GM21723 (cell line): ENCODE measurements around the gene SETD6.
A peak's percentile ranks its signal among the peaks of the same experiment; 100 is the strongest.

ENCODE experiments used
- ATAC-seq: cut with Tn5 transposase; IDR thresholded peaks from one replicate; pipeline ENCODE4 v1.9.1; 2021; ENCODE audit warnings: mild to moderate bottlenecking, moderate library complexity; ENCODE audit not compliant: unreplicated experiment

Gene SETD6

DNA sequence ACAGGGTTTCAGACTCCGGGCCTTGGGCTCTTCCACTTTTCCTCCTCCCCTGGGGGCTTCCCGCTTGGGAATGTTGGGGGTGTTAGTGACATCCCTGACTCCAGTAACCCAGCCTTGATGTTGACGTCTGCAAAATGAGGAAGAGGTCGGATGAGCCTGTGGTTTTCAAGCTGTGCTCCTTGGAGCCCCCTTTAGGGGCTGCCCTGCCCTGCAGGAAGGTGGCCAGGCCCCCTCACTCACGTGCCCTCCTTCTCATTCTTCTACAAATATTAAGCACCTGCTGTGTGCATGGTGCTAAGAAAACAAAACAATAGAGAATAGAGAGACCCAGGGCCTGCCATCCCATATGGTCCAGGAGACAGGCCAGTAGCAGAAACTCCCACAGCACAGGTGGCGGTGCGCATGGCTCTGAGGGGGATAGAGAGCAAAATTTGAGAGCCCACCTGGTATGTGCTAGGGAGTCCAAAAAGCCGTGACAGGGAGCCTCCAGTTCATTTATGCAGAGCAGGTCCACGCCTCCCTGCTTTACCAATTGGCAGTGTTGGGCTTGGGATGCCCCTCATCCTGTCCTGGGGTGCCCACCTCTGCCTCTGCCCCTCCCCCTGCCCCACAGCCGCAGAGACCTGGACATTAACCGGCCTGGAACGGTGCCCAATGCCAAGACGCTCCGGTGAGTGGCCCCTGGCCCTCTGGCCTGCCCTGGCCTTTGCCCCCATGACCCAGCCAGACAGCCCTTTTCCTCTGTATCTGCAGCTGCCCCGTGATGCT is 7.9 kb upstream of the SETD6 start:
- no peak for ATAC-seq

GRCh38 chr16:58507963-58508670 is 7.2 kb upstream of the SETD6 start:
- no peak for ATAC-seq

DNA sequence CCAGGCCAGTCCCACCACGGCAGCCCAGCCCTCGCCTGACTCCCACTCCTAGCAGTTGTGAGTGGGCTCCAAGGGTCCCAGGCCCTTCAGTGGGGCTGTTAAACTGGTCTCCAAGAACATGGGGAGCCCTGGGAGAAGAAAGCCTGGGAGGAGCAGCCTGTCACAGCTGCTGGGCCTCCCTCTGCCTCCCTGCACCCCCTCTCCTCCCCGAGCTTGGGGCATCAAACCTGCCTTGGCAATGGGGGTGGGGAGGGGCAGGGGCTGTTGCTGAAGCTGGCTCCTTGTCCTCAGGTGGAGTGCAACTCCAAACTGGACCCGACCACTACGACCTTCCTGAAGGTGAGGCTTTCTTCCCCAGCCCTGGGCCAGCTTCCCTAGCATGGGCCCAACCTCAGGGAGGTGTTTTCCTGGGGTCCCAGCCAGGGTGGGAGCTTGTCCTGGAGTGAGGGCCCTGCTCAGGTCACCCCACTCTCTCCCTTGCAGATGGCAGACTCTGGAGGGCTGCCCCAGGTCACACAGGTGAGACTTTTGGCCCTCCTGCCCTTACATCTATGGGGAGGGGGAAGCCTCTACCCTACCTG is 6.6 kb upstream of the SETD6 start:
- no peak for ATAC-seq

DNA sequence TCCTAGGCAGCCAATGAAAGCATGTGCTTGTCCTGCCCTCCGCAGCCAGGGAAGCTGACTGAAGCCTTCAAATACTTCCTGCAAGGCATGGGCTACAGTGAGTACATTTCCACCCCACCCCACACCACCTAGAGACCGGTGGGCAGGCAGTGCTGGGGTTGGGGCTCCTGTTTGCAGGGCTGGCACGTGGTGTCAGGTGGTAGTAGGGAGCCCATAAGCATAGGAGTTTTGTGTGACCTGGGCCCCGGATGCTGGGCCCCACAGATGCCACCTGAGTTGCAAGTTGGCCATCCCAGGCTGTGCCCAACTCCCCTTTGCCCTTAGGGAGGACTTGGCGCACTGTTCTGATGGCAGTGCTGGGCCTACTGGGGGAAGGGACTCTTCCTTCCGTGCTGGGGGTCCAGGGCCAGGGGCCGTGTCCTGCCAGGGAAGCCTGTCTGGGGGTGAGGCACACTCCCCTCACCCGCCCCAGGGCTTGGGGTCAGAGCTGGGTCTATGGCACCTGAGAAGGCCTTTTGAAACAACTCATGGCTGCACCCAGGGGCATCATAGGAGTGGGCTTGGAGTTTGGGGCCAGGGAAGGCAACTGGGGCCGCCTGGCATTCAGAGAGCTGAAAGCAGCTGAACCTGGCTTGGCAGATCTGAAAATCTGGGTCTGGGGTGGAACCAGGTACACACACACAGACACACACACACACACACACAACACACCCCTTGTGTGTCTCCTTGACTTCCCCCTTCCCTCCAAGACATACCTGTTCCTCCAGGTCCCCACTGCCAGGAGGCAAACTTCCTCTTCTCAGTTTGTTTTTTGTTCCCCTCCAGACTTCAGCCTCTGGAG is 5.8 kb upstream of the SETD6 start:
- no peak for ATAC-seq

GRCh38 chr16:58510097-58510775 is 5.1 kb upstream of the SETD6 start:
- ATAC-seq, result no peak

DNA sequence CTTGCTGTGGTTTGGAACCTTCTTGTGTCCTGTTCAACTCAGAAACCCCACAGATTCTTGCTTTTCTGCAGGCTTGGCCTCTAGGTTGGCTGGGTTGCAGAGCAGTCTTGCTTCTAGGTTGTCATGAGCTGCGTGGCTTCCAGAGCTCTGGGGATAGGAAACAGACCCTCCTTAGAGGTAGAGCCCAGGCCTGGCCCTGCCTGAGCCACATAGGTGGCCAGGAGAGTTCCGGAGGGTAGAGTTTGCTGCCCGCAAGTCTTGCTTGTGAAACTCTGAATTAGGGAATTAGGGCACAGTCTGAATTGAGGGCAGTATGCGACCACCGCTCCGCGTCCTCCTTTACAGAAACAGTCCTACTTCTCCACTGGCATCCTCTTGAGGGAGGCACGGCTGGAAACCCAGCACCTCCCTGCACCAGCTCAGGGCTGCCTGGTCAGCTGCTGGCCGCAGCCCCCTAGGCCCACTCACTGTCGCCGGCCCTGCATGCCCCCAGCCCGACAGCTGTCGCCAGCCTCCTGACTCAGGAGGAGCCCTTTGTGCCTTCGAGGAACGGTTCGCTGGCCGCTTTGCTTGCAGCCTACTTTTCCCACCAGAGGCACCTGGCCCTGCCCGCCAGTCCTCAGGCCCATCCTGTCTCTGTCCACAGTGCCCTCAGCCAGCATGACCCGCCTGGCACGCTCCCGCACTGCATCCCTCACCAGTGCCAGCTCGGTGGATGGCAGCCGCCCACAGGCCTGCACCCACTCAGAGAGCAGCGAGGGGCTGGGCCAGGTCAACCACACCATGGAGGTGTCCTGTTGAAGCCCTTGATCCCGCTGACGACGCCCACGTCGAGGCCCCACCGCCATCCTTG is 4.3 kb upstream of the SETD6 start:
- no peak for ATAC-seq

DNA sequence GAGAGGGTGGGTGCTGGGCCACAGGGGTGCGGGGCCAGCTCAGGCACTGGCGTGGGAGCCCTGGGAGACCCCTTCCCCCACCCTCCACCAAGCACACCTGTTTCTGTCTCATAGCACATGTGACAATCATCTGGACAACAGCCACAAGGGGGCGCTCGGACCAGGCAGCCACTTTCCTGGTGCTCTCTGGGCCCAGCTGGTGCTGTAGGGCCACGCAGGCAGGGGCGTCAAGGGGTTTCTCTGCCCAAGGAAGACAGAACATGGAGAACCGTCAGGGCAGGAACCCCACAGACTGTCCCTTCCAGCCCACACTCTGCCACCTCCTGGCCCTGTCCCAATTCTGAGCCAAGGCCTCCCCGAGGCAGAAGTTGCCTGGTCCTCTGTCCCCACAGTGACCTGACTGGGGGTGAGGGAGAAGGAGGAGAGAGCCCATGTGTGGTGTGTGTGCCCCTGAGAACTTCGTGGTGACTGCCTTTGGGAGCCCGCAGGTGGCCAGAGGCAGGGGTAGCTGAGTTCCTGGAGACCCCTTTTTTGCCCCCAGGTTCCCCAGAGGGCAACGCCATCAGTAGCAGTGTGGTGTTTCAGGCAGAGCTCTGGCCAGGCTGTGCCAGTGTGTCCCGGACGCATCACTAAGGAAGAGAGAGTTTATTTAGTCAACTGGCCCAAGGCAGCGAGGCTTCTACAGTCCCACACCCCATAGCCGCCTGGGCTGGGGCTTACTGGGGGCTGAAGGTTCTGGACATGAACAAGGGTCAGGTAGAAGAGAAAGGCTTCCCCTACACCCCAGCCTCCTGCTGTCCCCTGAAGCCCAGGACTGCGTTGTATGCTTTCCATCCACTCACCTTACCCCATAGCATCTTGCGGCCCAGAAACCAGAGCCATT is 3.1 kb upstream of the SETD6 start:
- ATAC-seq, result no peak

DNA sequence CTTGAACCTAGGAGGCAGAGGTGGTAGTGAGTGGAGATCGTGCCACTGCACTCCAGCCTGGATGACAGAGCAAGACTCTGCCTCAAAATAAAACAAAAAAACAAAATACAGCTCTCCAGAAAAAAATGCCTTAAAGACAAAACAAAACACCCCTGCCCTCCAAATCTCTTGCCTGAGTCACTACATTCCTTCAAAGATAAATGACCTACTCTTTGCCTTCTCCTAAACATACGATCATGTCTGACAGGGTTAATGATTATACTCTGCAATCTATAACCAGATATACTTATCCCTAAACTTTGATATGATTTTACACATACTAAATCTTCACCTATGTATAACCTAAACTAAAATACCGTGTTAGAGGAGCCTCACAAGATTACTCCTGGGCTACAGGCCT is 1.4 kb upstream of the SETD6 start:
- no peak for ATAC-seq

- peak; percentile 45 for ATAC-seq
These were observed 802 bp downstream of the SETD6 start for GRCh38 chr16:58515871-58516767.

DNA sequence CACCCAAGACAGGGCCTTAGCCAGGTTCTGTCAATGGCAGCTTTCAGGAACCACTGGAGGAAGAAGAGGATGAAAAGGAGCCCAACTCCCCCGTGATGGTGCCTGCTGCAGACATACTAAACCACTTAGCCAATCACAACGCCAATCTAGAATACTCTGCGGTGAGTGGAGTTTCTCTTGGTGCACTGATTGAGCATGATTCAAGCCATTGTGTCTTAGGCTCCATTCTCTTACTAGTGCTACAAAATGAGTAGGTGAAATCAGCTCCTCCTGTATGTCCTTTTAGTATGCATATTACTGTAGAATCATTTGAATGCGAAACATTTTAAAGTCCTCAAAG is 1.4 kb downstream of the SETD6 start:
- ATAC-seq, result no peak

- peak; percentile 52 for ATAC-seq
These were observed 3.0 kb downstream of the SETD6 start for GRCh38 chr16:58518083-58518979.

DNA sequence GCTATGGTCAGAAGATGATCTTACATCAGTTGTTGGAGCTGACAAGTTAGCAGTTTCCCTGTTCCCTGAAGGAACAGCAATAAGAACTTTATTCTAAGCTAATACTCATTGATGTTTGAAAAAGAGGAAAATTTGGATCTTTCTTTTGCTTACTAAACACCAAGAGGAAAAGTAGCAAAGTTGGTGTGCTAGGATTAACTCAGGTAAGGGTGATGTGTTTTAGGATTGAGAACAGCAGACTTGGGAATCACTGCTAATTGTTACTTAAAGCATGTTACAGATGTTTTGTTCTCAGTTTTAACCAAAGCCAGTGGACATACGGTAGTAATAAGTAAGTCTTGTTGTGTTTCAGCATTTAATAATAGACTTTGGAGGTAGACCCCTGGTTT is 3.7 kb downstream of the SETD6 start:
- ATAC-seq, result no peak

DNA sequence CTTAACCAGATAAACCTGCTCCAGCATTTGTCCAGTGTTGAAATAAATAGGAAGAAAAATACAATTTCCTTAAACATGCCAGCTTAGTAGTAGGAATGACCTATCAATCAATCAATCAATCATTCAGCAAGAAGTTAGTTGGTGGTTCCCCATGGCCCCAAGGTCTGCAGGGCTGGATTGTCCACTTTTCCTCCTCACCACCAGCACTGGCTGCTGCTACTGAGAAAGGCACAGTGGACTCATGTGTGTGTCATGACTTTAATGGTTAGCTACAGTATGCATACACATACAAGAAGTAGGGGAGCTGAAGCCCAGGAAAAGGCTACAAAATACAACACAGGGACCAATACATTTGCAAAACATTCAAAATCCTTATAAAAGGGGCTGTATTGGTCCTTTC is 4.4 kb downstream of the SETD6 start:
- ATAC-seq, result no peak

- no peak for ATAC-seq
These were observed 14.9 kb downstream of the SETD6 start for GRCh38 chr16:58530179-58530578.

GRCh38 chr16:58532414-58532813 is 17.1 kb downstream of the SETD6 start:
- ATAC-seq, result no peak

GRCh38 chr16:58533751-58534470 is 18.6 kb downstream of the SETD6 start:
- no peak for ATAC-seq
